Panc1 (cell line): ENCODE results near the gene RPAP2. TPM values are rescaled to one million over a fixed set of nuclear protein-coding genes. Genes with fewer than 3 reads are reported as not detected.

Source experiments
- ATAC-seq: fragments of 200-7000 bp; cut with Tn5 transposase; 2 replicates; pipeline ENCODE4 v1.9.1; 2020; ENCODE audit warnings: mild to moderate bottlenecking, moderate library complexity
- BruUV-seq: library from RNA; stranded (reverse); fragments of 400-500 nt; replicated peaks from 2 replicates; lab custom pipeline; 2021; lab: Mats Ljungman, UMichigan
- CTCF ChIA-PET: fragments of 300-600 bp; sonication (Branson Sonifier 250); formaldehyde crosslinking; loops from one replicate; lab custom pipeline; 2022; ENCODE audit warnings: antibody characterized with exemption; lab: Charles Lee
- POLR2A ChIA-PET: fragments of 300-600 bp; sonication (Branson Sonifier 250); formaldehyde crosslinking; loops from one replicate; lab custom pipeline; 2022; ENCODE audit warnings: antibody characterized with exemption; lab: Charles Lee
- DNase-seq: peaks from one replicate; pipeline ENCODE4 v3.0.0-alpha.2; 2010; ENCODE audit warnings: low read depth, low spot score
- H3K27ac ChIP-seq: 2 replicates; pipeline ENCODE4 v1.5.1; 2011; ENCODE audit warnings: mild to moderate bottlenecking, low read length, inconsistent platforms
- H3K27me3 ChIP-seq: fragments of 200-500 bp; sonication (Bioruptor generic); 2 replicates; pipeline ENCODE4 v1.6.0; 2014; ENCODE audit warnings: low read length, inconsistent platforms; ENCODE audit not compliant: control insufficient read depth, insufficient read depth
- H3K36me3 ChIP-seq: fragments of 200-500 bp; sonication (Bioruptor generic); 2 replicates; pipeline ENCODE4 v1.5.1; 2014; ENCODE audit warnings: inconsistent platforms, mild to moderate bottlenecking, low read length, moderate library complexity; ENCODE audit not compliant: control insufficient read depth, insufficient read depth
- H3K4me1 ChIP-seq: 2 replicates; pipeline ENCODE4 v1.5.1; 2011; ENCODE audit warnings: inconsistent platforms, mild to moderate bottlenecking, low read length, moderate library complexity; ENCODE audit not compliant: control insufficient read depth, insufficient read depth
- H3K4me3 ChIP-seq, 2 experiments: 2 replicates each; pipeline ENCODE4 v1.5.1; 2011 to 2012; ENCODE audit warnings: low read depth in 2 of 2, low read length in 2 of 2, mild to moderate bottlenecking in 2 of 2, inconsistent platforms in 1 of 2, moderate library complexity in 1 of 2
- H3K9me3 ChIP-seq: fragments of 200-500 bp; sonication (Bioruptor generic); 2 replicates; pipeline ENCODE4 v1.5.1; 2014; ENCODE audit warnings: low read depth, mild to moderate bottlenecking, inconsistent platforms, low read length, moderate library complexity; ENCODE audit not compliant: control insufficient read depth, insufficient read depth
- CTCF ChIP-seq: fragments of 450-650 bp; IDR thresholded peaks from 2 replicates; pipeline ENCODE4 v1.5.1; 2017; ENCODE audit warnings: mild to moderate bottlenecking
- POLR2AphosphoS5 ChIP-seq: IDR thresholded peaks from 2 replicates; pipeline ENCODE4 v1.6.1; 2012; ENCODE audit warnings: mild to moderate bottlenecking, low read depth, low read length, moderate library complexity
- REST ChIP-seq, 2 experiments: IDR thresholded peaks; 2 replicates each; pipeline ENCODE4 v1.6.1; 2011 to 2012; ENCODE audit warnings: low read depth in 2 of 2, control low read depth in 1 of 2, low read length in 1 of 2, mild to moderate bottlenecking in 1 of 2, moderate library complexity in 1 of 2; ENCODE audit not compliant: insufficient read depth in 1 of 2
- SIN3A ChIP-seq: IDR thresholded peaks from 2 replicates; pipeline ENCODE4 v1.6.1; 2012; ENCODE audit warnings: low read depth, mild to moderate bottlenecking, low read length, moderate library complexity, borderline replicate concordance; ENCODE audit not compliant: insufficient read depth
- TCF7L2 ChIP-seq: IDR thresholded peaks from 2 replicates; pipeline ENCODE4 v1.6.1; 2011; ENCODE audit warnings: mild to moderate bottlenecking, low read depth, low read length, inconsistent platforms
- in situ Hi-C: cut with HindIII; loops from 2 replicates; pipeline ENCODE4 v1.10.0; 2016; ENCODE audit warnings: low sequenced_read_pairs, low pct_unique_long_range_greater_than_20kb
- intact Hi-C: fragments of 100-400 bp; cut with micrococcal nuclease; formaldehyde crosslinking; loops from one replicate; pipeline ENCODE4 v1.10.0; 2022; ENCODE audit not compliant: unreplicated experiment
- total RNA-seq: library from RNA; stranded (reverse); gene quantifications from one replicate; pipeline ENCODE4 v1.2.1, GENCODE V29; 2021; ENCODE audit not compliant: unreplicated experiment

Gene RPAP2
- total RNA-seq, 1 experiment from 2014 or later: 16.3 TPM

GRCh38 chr1:92315766-92316599 is 17.1 kb downstream of the RPAP2 start:
- intact Hi-C loops: no loop called here
- Histone ChIP-seq H3K27ac (no peak overlapping the region), H3K36me3 (no peaks in the 10 kb centered on the region; the same call in 1 of the 2 replicates), H3K4me3 (no peak overlapping the region), H3K27me3 (no peaks in the 10 kb centered on the region), H3K4me1 (no peaks in the 10 kb centered on the region), H3K9me3 (no peaks in the 10 kb centered on the region)
- no peak for ATAC-seq
- POLR2A ChIA-PET: no interaction called here
- CTCF ChIA-PET: no interaction called here
- TF ChIP-seq CTCF (no peak), POLR2AphosphoS5 (no peak), SIN3A (no peak), REST (IDR thresholded peaks at IDR 0.05; ENCODE audit: insufficient read depth in 1 of 2, low read depth in 2 of 2, low read length in 1 of 2) (no peak), TCF7L2 (no peak)
- DNase-seq: no peak
- no TSS peak for BruUV-seq
- in situ Hi-C loops: no loop called here

DNA sequence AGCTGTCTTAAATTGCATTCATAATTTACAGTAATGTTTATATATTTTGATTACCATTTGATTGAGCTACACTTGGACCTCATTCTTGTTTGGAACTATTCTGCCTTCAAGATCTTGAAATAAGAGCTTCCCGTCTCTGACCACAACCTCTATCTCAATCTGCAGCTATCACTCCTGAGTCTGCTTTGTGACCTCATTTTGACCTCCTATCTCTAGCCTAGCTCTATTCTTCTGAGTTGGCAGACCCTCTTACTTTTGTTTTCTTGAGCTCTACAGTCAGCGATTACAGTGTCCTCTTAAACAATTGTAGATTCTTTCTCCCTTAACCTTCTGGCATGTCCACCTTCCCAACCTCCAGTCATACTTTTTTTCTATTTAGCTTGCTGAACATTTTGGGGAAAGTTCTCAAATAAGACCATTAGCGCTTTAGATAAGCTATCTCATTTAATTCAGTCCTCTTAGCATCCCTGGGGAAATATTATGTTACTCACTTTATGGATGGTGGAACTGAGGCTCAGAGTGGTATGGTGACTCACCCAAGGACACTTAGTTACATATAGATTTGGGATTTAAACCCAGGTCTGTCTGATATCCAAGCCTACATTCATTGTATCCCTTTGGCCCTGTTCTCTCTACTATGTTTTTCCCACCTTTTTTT is 19.1 kb downstream of the RPAP2 start:
- no peaks in the 10 kb centered on the region for H3K9me3 ChIP-seq
- H3K4me1 ChIP-seq: no peaks in the 10 kb centered on the region
- DNase-seq (no peak), ATAC-seq (no peak)
- intact Hi-C loops (no loop called here), in situ Hi-C loops (no loop called here)
- no TSS peak for BruUV-seq
- H3K36me3 ChIP-seq: no peaks in the 10 kb centered on the region; the same call in 1 of the 2 replicates
- CTCF ChIA-PET: no interaction called here
- no peak overlapping the region for H3K4me3 ChIP-seq
- H3K27me3 ChIP-seq: no peaks in the 10 kb centered on the region
- POLR2A ChIA-PET: no interaction called here
- TF ChIP-seq SIN3A (no peak), POLR2AphosphoS5 (no peak), TCF7L2 (no peak), REST (IDR thresholded peaks at IDR 0.05; ENCODE audit: insufficient read depth in 1 of 2, low read depth in 2 of 2, low read length in 1 of 2) (no peak), CTCF (no peak)
- H3K27ac ChIP-seq: no peak overlapping the region
